Measurements from ENCODE around the gene CDC42BPG. TPM values are rescaled to one million over a fixed set of nuclear protein-coding genes. Genes with fewer than 3 reads are reported as not detected.

The CDC42BPG gene
- polyA plus RNA-seq, 1 donor from 2014 or later = 0.15 TPM

GRCh38 chr11:64794526-64794925 lies 49.9 kb downstream of the CDC42BPG start:
- H3K27me3 Mint-ChIP-seq = no peaks in the 10 kb centered on the region
- no peaks in the 10 kb centered on the region for H3K9me3 Mint-ChIP-seq

GRCh38 chr11:64793271-64794160 lies 50.9 kb downstream of the CDC42BPG start:
- H3K27ac Mint-ChIP-seq = peak overlapping the region in 1 of 3 donors; percentile 96
- peaks cover 0 to 14% (median 9%) of the 10 kb centered on the region in 3 donors for H3K4me1 Mint-ChIP-seq
- H3K9me3 Mint-ChIP-seq = no peaks in the 10 kb centered on the region
- no peaks in the 10 kb centered on the region for H3K27me3 Mint-ChIP-seq
- peaks cover 2% of the 10 kb centered on the region for H3K36me3 Mint-ChIP-seq
- peak overlapping the region in 1 of 4 donors; percentile 79 for H3K4me3 Mint-ChIP-seq

More at GRCh38 chr11:64794526-64794925, 49.9 kb downstream of the CDC42BPG start:
- H3K4me3 Mint-ChIP-seq = peak overlapping the region in 1 of 4 donors; percentile 58
- peaks cover 2 to 19% (median 15%) of the 10 kb centered on the region in 3 donors for H3K4me1 Mint-ChIP-seq
- peak overlapping the region in 1 of 3 donors; percentile 96 for H3K27ac Mint-ChIP-seq
- H3K36me3 Mint-ChIP-seq = peaks cover 3% of the 10 kb centered on the region

GRCh38 chr11:64792482-64792881 lies 52.0 kb downstream of the CDC42BPG start:
- Mint-ChIP-seq H3K27ac (peak overlapping the region in 1 of 3 donors; percentile 32), H3K4me1 (peaks cover 4 to 18% (median 17%) of the 10 kb centered on the region in 3 donors), H3K4me3 (no peak overlapping the region), H3K27me3 (no peaks in the 10 kb centered on the region), H3K9me3 (no peaks in the 10 kb centered on the region), H3K36me3 (peaks cover 2% of the 10 kb centered on the region)

- no peak overlapping the region for H3K4me3 Mint-ChIP-seq
- H3K9me3 Mint-ChIP-seq = no peaks in the 10 kb centered on the region
- peaks cover 2% of the 10 kb centered on the region for H3K36me3 Mint-ChIP-seq
- H3K27me3 Mint-ChIP-seq = no peaks in the 10 kb centered on the region
- no peak overlapping the region for H3K27ac Mint-ChIP-seq
- H3K4me1 Mint-ChIP-seq = peaks cover 5 to 18% (median 18%) of the 10 kb centered on the region in 3 donors
Observed at GRCh38 chr11:64791781-64792291, 52.6 kb downstream of the CDC42BPG start.

- Mint-ChIP-seq H3K27me3 (no peaks in the 10 kb centered on the region), H3K4me3 (no peak overlapping the region), H3K36me3 (peaks cover 2% of the 10 kb centered on the region), H3K4me1 (peaks cover 5 to 18% (median 16%) of the 10 kb centered on the region in 3 donors), H3K9me3 (no peaks in the 10 kb centered on the region), H3K27ac (peak overlapping the region in 1 of 3 donors; percentile 35)
Observed at GRCh38 chr11:64790205-64791095, 54.0 kb downstream of the CDC42BPG start.

- Mint-ChIP-seq H3K4me1 (peaks cover 9 to 22% (median 15%) of the 10 kb centered on the region in 3 donors), H3K27ac (peak overlapping the region in 2 of 3 donors; percentile 35 to 71), H3K27me3 (no peaks in the 10 kb centered on the region), H3K9me3 (no peaks in the 10 kb centered on the region), H3K36me3 (peaks cover 1% of the 10 kb centered on the region), H3K4me3 (no peak overlapping the region)
Observed at GRCh38 chr11:64789331-64790204, 54.9 kb downstream of the CDC42BPG start.

GRCh38 chr11:64788321-64789215 lies 55.9 kb downstream of the CDC42BPG start:
- Mint-ChIP-seq H3K36me3 (no peaks in the 10 kb centered on the region), H3K27ac (peak overlapping the region in 1 of 3 donors; percentile 71), H3K4me3 (no peak overlapping the region)

GRCh38 chr11:64787526-64788320 lies 56.7 kb downstream of the CDC42BPG start:
- H3K9me3 Mint-ChIP-seq = no peaks in the 10 kb centered on the region
- H3K27ac Mint-ChIP-seq = peak overlapping the region; percentile 73 to 93 (median 85)
- no peaks in the 10 kb centered on the region for H3K36me3 Mint-ChIP-seq
- H3K27me3 Mint-ChIP-seq = no peaks in the 10 kb centered on the region
- peaks cover 12 to 19% (median 14%) of the 10 kb centered on the region in 3 donors for H3K4me1 Mint-ChIP-seq
- H3K4me3 Mint-ChIP-seq = peak overlapping the region in 1 of 4 donors; percentile 61

More at GRCh38 chr11:64788321-64789215, 55.9 kb downstream of the CDC42BPG start:
- no peaks in the 10 kb centered on the region for H3K27me3 Mint-ChIP-seq
- H3K4me1 Mint-ChIP-seq = peaks cover 9 to 17% (median 10%) of the 10 kb centered on the region in 3 donors
- no peaks in the 10 kb centered on the region for H3K9me3 Mint-ChIP-seq

- no peaks in the 10 kb centered on the region for H3K36me3 Mint-ChIP-seq
- no peak overlapping the region for H3K4me3 Mint-ChIP-seq
- peak overlapping the region in 1 of 3 donors; percentile 34 for H3K27ac Mint-ChIP-seq
- peaks cover 20 to 25% (median 21%) of the 10 kb centered on the region in 3 donors for H3K4me1 Mint-ChIP-seq
- H3K27me3 Mint-ChIP-seq = no peaks in the 10 kb centered on the region
- H3K9me3 Mint-ChIP-seq = no peaks in the 10 kb centered on the region
Observed at GRCh38 chr11:64786308-64786707, 58.1 kb downstream of the CDC42BPG start.

GRCh38 chr11:64784813-64785581 lies 59.5 kb downstream of the CDC42BPG start:
- Mint-ChIP-seq H3K4me1 (peaks cover 21 to 35% (median 27%) of the 10 kb centered on the region in 3 donors), H3K36me3 (no peaks in the 10 kb centered on the region), H3K9me3 (no peaks in the 10 kb centered on the region), H3K27ac (peak overlapping the region in 1 of 3 donors; percentile 23), H3K4me3 (peak overlapping the region in 1 of 4 donors; percentile 84), H3K27me3 (no peaks in the 10 kb centered on the region)

- H3K4me1 Mint-ChIP-seq = peaks cover 41 to 55% (median 48%) of the 10 kb centered on the region in 3 donors
Observed at GRCh38 chr11:64778473-64779298, 65.8 kb downstream of the CDC42BPG start, which contains the start of gene SF1. SF1 (minus strand) TSS chr11:64778542; CDS start chr11:64778392, 150 bp downstream.

More at GRCh38 chr11:64778473-64779298, 65.8 kb downstream of the CDC42BPG start, which contains the start of gene SF1:
- Mint-ChIP-seq H3K27ac (peak within 1 kb of the TSS; percentile 98 to 100 (median 99)), H3K4me3 (peak within 1 kb of the TSS; percentile 93 to 97 (median 96)), H3K36me3 (peaks cover 2% of the 10 kb centered on the region), H3K27me3 (no peaks in the 10 kb centered on the region), H3K9me3 (no peaks in the 10 kb centered on the region)

Data from IgD-negative memory B cell (primary cell).